Measurements from ENCODE around the gene FGD3. TPM values are rescaled to one million over a fixed set of nuclear protein-coding genes. Genes with fewer than 3 reads are reported as not detected.

The FGD3 gene
- total RNA-seq, 1 experiment from 2014 or later: 9.0 TPM

DNA sequence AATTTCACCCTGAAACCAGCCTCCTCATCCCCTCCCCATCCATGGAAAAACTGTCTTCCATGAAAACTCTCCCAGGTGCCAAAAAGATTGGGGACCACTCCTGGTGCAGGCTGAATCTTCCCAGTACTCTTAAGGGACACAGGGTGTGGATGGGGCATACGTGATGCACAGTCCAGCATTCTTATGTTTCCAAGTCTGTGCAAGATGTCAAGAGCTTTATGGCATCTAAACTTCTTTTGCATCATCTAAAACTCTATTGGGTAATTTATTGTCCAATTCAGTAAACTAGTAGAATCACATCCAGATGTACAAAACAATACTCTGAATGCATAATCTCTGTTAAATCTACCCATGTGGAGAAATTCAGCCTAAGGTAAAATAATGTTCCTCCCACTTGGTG is 9.3 kb upstream of the FGD3 start:
- DNase-seq: no peak
- Histone ChIP-seq H3K9me2 (replicated peaks; ENCODE audit: insufficient read depth, low read length) (no peaks in the 10 kb centered on the region), H3K4me2 (ENCODE audit: low read depth, low read length, poor library complexity, severe bottlenecking) (no peak overlapping the region), H4K20me1 (ENCODE audit: insufficient read depth, low read depth, low read length) (no peaks in the 10 kb centered on the region), H2AFZ (ENCODE audit: low read length) (no peak overlapping the region), H3K4me1 (ENCODE audit: low read length) (no peaks in the 10 kb centered on the region), H3K4me3 (ENCODE audit: low read length) (no peak overlapping the region), H3K79me2 (ENCODE audit: low read length) (no peaks in the 10 kb centered on the region), H3K36me3 (ENCODE audit: insufficient read depth, low read length) (no peaks in the 10 kb centered on the region), H3K9me3 (ENCODE audit: low read length) (no peaks in the 10 kb centered on the region), H3K27me3 (ENCODE audit: low read length) (no peaks in the 10 kb centered on the region), H3K9ac (ENCODE audit: low read length) (no peak overlapping the region), H3K27ac (ENCODE audit: low read length) (no peak overlapping the region)

- Histone ChIP-seq H3K27me3 (ENCODE audit: low read length) (no peaks in the 10 kb centered on the region), H3K9me3 (ENCODE audit: low read length) (no peaks in the 10 kb centered on the region), H3K9ac (ENCODE audit: low read length) (no peak overlapping the region), H3K4me3 (ENCODE audit: low read length) (no peak overlapping the region), H3K9me2 (replicated peaks; ENCODE audit: insufficient read depth, low read length) (no peaks in the 10 kb centered on the region), H2AFZ (ENCODE audit: low read length) (no peak overlapping the region), H3K36me3 (ENCODE audit: insufficient read depth, low read length) (no peaks in the 10 kb centered on the region), H4K20me1 (ENCODE audit: insufficient read depth, low read depth, low read length) (no peaks in the 10 kb centered on the region), H3K79me2 (ENCODE audit: low read length) (no peaks in the 10 kb centered on the region), H3K27ac (ENCODE audit: low read length) (no peak overlapping the region), H3K4me2 (ENCODE audit: low read depth, low read length, poor library complexity, severe bottlenecking) (no peak overlapping the region), H3K4me1 (ENCODE audit: low read length) (no peaks in the 10 kb centered on the region)
- DNase-seq: no peak
Measured at GRCh38 chr9:92941861-92942260, 5.5 kb upstream of the FGD3 start.

GRCh38 chr9:92942688-92943616 is 4.4 kb upstream of the FGD3 start:
- no peak overlapping the region for H3K4me3 ChIP-seq (ENCODE audit: low read length)
- H3K9ac ChIP-seq (ENCODE audit: low read length): no peak overlapping the region
- no peaks in the 10 kb centered on the region for H4K20me1 ChIP-seq (ENCODE audit: insufficient read depth, low read depth, low read length)
- H3K9me3 ChIP-seq (ENCODE audit: low read length): no peaks in the 10 kb centered on the region
- H3K27me3 ChIP-seq (ENCODE audit: low read length): no peaks in the 10 kb centered on the region
- no peak overlapping the region for H3K4me2 ChIP-seq (ENCODE audit: low read depth, low read length, poor library complexity, severe bottlenecking)
- DNase-seq: no peak
- no peaks in the 10 kb centered on the region for H3K36me3 ChIP-seq (ENCODE audit: insufficient read depth, low read length)
- H3K79me2 ChIP-seq (ENCODE audit: low read length): no peaks in the 10 kb centered on the region
- no peak overlapping the region for H2AFZ ChIP-seq (ENCODE audit: low read length)
- H3K4me1 ChIP-seq (ENCODE audit: low read length): no peaks in the 10 kb centered on the region
- no peak overlapping the region for H3K27ac ChIP-seq (ENCODE audit: low read length)
- H3K9me2 ChIP-seq (replicated peaks; ENCODE audit: insufficient read depth, low read length): no peaks in the 10 kb centered on the region

- H2AFZ ChIP-seq (ENCODE audit: low read length): no peak overlapping the region
- no peaks in the 10 kb centered on the region for H3K36me3 ChIP-seq (ENCODE audit: insufficient read depth, low read length)
- H3K4me2 ChIP-seq (ENCODE audit: low read depth, low read length, poor library complexity, severe bottlenecking): no peak overlapping the region
- no peak overlapping the region for H3K27ac ChIP-seq (ENCODE audit: low read length)
- H3K9ac ChIP-seq (ENCODE audit: low read length): no peak overlapping the region
- H4K20me1 ChIP-seq (ENCODE audit: insufficient read depth, low read depth, low read length): no peaks in the 10 kb centered on the region
- no peaks in the 10 kb centered on the region for H3K79me2 ChIP-seq (ENCODE audit: low read length)
- H3K9me3 ChIP-seq (ENCODE audit: low read length): no peaks in the 10 kb centered on the region
- no peaks in the 10 kb centered on the region for H3K27me3 ChIP-seq (ENCODE audit: low read length)
- no peak overlapping the region for H3K4me3 ChIP-seq (ENCODE audit: low read length)
- no peaks in the 10 kb centered on the region for H3K9me2 ChIP-seq (replicated peaks; ENCODE audit: insufficient read depth, low read length)
- no peak for DNase-seq
- no peaks in the 10 kb centered on the region for H3K4me1 ChIP-seq (ENCODE audit: low read length)
Measured at GRCh38 chr9:92944921-92945320, 2.4 kb upstream of the FGD3 start.

- Histone ChIP-seq H3K79me2 (ENCODE audit: low read length) (no peaks in the 10 kb centered on the region), H3K27ac (ENCODE audit: low read length) (no peak overlapping the region), H4K20me1 (ENCODE audit: insufficient read depth, low read depth, low read length) (no peaks in the 10 kb centered on the region), H3K36me3 (ENCODE audit: insufficient read depth, low read length) (no peaks in the 10 kb centered on the region), H3K27me3 (ENCODE audit: low read length) (no peaks in the 10 kb centered on the region), H3K4me2 (ENCODE audit: low read depth, low read length, poor library complexity, severe bottlenecking) (no peak overlapping the region), H3K4me1 (ENCODE audit: low read length) (no peaks in the 10 kb centered on the region), H3K9me2 (replicated peaks; ENCODE audit: insufficient read depth, low read length) (no peaks in the 10 kb centered on the region), H2AFZ (ENCODE audit: low read length) (no peak overlapping the region), H3K9me3 (ENCODE audit: low read length) (no peaks in the 10 kb centered on the region), H3K4me3 (ENCODE audit: low read length) (no peak overlapping the region), H3K9ac (ENCODE audit: low read length) (no peak overlapping the region)
- DNase-seq: no peak
Measured at GRCh38 chr9:92945796-92946195, 1.5 kb upstream of the FGD3 start.

- no peak overlapping the region for H3K9ac ChIP-seq (ENCODE audit: low read length)
- no peaks in the 10 kb centered on the region for H3K36me3 ChIP-seq (ENCODE audit: insufficient read depth, low read length)
- H3K27ac ChIP-seq (ENCODE audit: low read length): no peak overlapping the region
- no peaks in the 10 kb centered on the region for H3K79me2 ChIP-seq (ENCODE audit: low read length)
- H2AFZ ChIP-seq (ENCODE audit: low read length): no peak overlapping the region
- no peaks in the 10 kb centered on the region for H3K9me3 ChIP-seq (ENCODE audit: low read length)
- H3K4me1 ChIP-seq (ENCODE audit: low read length): no peaks in the 10 kb centered on the region
- H3K9me2 ChIP-seq (replicated peaks; ENCODE audit: insufficient read depth, low read length): no peaks in the 10 kb centered on the region
- H4K20me1 ChIP-seq (ENCODE audit: insufficient read depth, low read depth, low read length): no peaks in the 10 kb centered on the region
- no peak for DNase-seq
- H3K4me3 ChIP-seq (ENCODE audit: low read length): no peak overlapping the region
- H3K4me2 ChIP-seq (ENCODE audit: low read depth, low read length, poor library complexity, severe bottlenecking): no peak overlapping the region
- no peaks in the 10 kb centered on the region for H3K27me3 ChIP-seq (ENCODE audit: low read length)
Measured at GRCh38 chr9:92948038-92948534, 763 bp downstream of the FGD3 start.

GRCh38 chr9:92948632-92949031 is 1.3 kb downstream of the FGD3 start:
- H3K9me2 ChIP-seq (replicated peaks; ENCODE audit: insufficient read depth, low read length): no peaks in the 10 kb centered on the region
- H3K4me1 ChIP-seq (ENCODE audit: low read length): no peaks in the 10 kb centered on the region
- H3K4me2 ChIP-seq (ENCODE audit: low read depth, low read length, poor library complexity, severe bottlenecking): no peak overlapping the region
- DNase-seq: no peak
- H3K27ac ChIP-seq (ENCODE audit: low read length): no peak overlapping the region
- no peaks in the 10 kb centered on the region for H3K27me3 ChIP-seq (ENCODE audit: low read length)
- H3K36me3 ChIP-seq (ENCODE audit: insufficient read depth, low read length): no peaks in the 10 kb centered on the region
- H3K9me3 ChIP-seq (ENCODE audit: low read length): no peaks in the 10 kb centered on the region
- no peak overlapping the region for H2AFZ ChIP-seq (ENCODE audit: low read length)
- no peaks in the 10 kb centered on the region for H3K79me2 ChIP-seq (ENCODE audit: low read length)
- no peak overlapping the region for H3K4me3 ChIP-seq (ENCODE audit: low read length)
- no peaks in the 10 kb centered on the region for H4K20me1 ChIP-seq (ENCODE audit: insufficient read depth, low read depth, low read length)
- H3K9ac ChIP-seq (ENCODE audit: low read length): no peak overlapping the region

DNA sequence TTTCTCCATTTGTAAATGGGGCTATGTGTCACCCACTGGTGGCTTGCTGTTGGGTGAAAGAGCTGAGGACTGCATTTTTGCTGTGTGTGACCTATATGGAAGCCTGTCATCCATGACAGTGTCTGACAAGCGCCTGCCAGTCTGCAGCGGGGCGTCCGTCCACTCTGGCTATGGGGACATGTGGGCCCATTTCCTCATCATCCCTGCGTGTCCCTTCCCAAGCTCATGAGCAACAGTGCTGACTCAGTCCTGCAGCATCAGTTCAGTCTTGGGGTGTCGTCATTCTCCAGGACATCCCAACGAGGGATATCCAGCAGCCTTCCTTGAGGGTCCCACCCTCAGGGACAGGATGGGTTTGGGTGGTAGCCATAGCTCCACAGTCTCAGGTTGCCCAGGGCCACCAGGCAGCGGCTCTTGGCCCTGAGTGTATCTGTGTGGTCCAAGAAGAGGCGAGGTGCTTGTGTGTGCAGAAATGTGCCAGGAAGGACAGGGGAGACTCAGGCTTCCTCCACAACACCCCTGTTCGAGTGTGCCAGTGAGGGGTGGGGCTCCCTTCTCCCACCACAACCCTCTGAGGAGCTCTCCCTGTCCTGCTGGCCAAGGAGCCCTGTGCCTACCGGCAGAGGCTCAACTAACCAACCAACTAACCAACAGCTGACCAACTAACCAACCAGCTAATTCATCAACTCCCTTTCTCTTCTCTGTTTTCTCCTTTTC is 2.1 kb downstream of the FGD3 start:
- H3K27me3 ChIP-seq (ENCODE audit: low read length): no peaks in the 10 kb centered on the region
- no peaks in the 10 kb centered on the region for H3K9me3 ChIP-seq (ENCODE audit: low read length)
- H3K9me2 ChIP-seq (replicated peaks; ENCODE audit: insufficient read depth, low read length): no peaks in the 10 kb centered on the region
- H3K36me3 ChIP-seq (ENCODE audit: insufficient read depth, low read length): no peaks in the 10 kb centered on the region
- no peak overlapping the region for H2AFZ ChIP-seq (ENCODE audit: low read length)
- H3K27ac ChIP-seq (ENCODE audit: low read length): no peak overlapping the region
- no peak for DNase-seq
- no peaks in the 10 kb centered on the region for H3K79me2 ChIP-seq (ENCODE audit: low read length)
- no peak overlapping the region for H3K4me3 ChIP-seq (ENCODE audit: low read length)
- H3K4me1 ChIP-seq (ENCODE audit: low read length): no peaks in the 10 kb centered on the region
- H3K9ac ChIP-seq (ENCODE audit: low read length): no peak overlapping the region
- H3K4me2 ChIP-seq (ENCODE audit: low read depth, low read length, poor library complexity, severe bottlenecking): no peak overlapping the region
- H4K20me1 ChIP-seq (ENCODE audit: insufficient read depth, low read depth, low read length): no peaks in the 10 kb centered on the region

Data from Karpas-422 (cell line).